Kidney epithelial cell (primary cell): ENCODE results near the gene WNT10A. TPM values are rescaled to one million over a fixed set of nuclear protein-coding genes. Genes with fewer than 3 reads are reported as not detected.

Experiments
- DNase-seq: peaks from one replicate; pipeline ENCODE4 v3.0.0-alpha.2; 2010; ENCODE audit warnings: low read depth
- H3K27me3 ChIP-seq: 2 replicates; pipeline ENCODE4 v1.6.0; 2011; ENCODE audit warnings: low read length; ENCODE audit not compliant: control insufficient read depth, insufficient read depth
- H3K36me3 ChIP-seq: 2 replicates; pipeline ENCODE4 v1.5.1; 2011; ENCODE audit warnings: low read length; ENCODE audit not compliant: control insufficient read depth, insufficient read depth
- H3K4me3 ChIP-seq: 2 replicates; pipeline ENCODE4 v1.5.1; 2011; ENCODE audit warnings: low read depth, mild to moderate bottlenecking, control low read depth, low read length
- total RNA-seq: library from RNA; depleted of rRNA; stranded (reverse); fragments of >200 nt; gene quantifications from 2 replicates; pipeline ENCODE4 v1.2.3, GENCODE V29; 2015
- TF ChIP-seq, protein P1 (sequence below): IDR thresholded peaks from 2 replicates; pipeline ENCODE4 v1.5.1; 2011; ENCODE audit warnings: mild to moderate bottlenecking, moderate library complexity, low read length, control low read depth, inconsistent platforms; ENCODE audit not compliant: insufficient read depth, poor library complexity, severe bottlenecking

WNT10A gene
- total RNA-seq, 1 donor from 2014 or later, result 7.1 TPM

- Histone ChIP-seq H3K4me3 (no peak overlapping the region), H3K27me3 (peaks cover 10% of the 10 kb centered on the region), H3K36me3 (no peaks in the 10 kb centered on the region)
- TF ChIP-seq, protein P1, sequence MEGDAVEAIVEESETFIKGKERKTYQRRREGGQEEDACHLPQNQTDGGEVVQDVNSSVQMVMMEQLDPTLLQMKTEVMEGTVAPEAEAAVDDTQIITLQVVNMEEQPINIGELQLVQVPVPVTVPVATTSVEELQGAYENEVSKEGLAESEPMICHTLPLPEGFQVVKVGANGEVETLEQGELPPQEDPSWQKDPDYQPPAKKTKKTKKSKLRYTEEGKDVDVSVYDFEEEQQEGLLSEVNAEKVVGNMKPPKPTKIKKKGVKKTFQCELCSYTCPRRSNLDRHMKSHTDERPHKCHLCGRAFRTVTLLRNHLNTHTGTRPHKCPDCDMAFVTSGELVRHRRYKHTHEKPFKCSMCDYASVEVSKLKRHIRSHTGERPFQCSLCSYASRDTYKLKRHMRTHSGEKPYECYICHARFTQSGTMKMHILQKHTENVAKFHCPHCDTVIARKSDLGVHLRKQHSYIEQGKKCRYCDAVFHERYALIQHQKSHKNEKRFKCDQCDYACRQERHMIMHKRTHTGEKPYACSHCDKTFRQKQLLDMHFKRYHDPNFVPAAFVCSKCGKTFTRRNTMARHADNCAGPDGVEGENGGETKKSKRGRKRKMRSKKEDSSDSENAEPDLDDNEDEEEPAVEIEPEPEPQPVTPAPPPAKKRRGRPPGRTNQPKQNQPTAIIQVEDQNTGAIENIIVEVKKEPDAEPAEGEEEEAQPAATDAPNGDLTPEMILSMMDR, result no peak
- DNase-seq, result no peak
Measured at GRCh38 chr2:218885981-218886947, 5.6 kb downstream of the WNT10A start.

GRCh38 chr2:218887079-218887478 is 6.4 kb downstream of the WNT10A start:
- H3K4me3 ChIP-seq, result no peak overlapping the region
- peaks cover 9% of the 10 kb centered on the region for H3K27me3 ChIP-seq
- no peaks in the 10 kb centered on the region for H3K36me3 ChIP-seq
- TF ChIP-seq, protein P1, result no peak
- DNase-seq, result no peak

GRCh38 chr2:218888341-218888740 is 7.7 kb downstream of the WNT10A start:
- Histone ChIP-seq H3K36me3 (no peaks in the 10 kb centered on the region), H3K27me3 (peaks cover 13% of the 10 kb centered on the region), H3K4me3 (no peak overlapping the region)
- TF ChIP-seq, protein P1, result no peak
- DNase-seq, result no peak

GRCh38 chr2:218889937-218890336 is 9.3 kb downstream of the WNT10A start:
- H3K4me3 ChIP-seq, result no peak overlapping the region
- H3K36me3 ChIP-seq, result no peaks in the 10 kb centered on the region
- no peak for DNase-seq
- TF ChIP-seq, protein P1, result no peak
- H3K27me3 ChIP-seq, result peaks cover 10% of the 10 kb centered on the region

DNA sequence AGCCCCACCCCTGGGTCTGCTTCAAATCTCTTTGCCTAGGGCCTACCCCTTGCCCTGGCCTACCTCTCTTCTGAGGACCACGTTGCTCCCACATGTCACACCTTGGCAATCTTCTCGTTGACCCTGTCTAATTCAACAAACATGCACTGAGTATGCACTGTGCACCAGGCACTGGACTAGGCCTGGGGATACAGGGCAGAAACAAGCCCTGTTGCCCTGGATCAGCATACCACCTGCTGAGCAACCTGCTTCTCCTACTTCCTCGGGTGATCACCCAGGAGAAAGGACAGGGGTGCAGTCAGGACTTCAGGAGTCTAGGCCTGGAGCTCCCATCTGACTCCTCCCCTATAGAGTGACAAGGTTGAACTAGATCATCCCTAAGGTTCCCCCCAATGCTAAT is 9.7 kb downstream of the WNT10A start:
- Histone ChIP-seq H3K36me3 (no peaks in the 10 kb centered on the region), H3K27me3 (peaks cover 10% of the 10 kb centered on the region), H3K4me3 (no peak overlapping the region)
- DNase-seq, result no peak
- TF ChIP-seq, protein P1, result no peak
